Fibroblast of upper back skin (primary cell): ENCODE data around the gene ZIC1.

Experiments used
- DNase-seq: peaks from one replicate; pipeline ENCODE4 v3.0.0-alpha.2; 2013

The ZIC1 gene

DNA sequence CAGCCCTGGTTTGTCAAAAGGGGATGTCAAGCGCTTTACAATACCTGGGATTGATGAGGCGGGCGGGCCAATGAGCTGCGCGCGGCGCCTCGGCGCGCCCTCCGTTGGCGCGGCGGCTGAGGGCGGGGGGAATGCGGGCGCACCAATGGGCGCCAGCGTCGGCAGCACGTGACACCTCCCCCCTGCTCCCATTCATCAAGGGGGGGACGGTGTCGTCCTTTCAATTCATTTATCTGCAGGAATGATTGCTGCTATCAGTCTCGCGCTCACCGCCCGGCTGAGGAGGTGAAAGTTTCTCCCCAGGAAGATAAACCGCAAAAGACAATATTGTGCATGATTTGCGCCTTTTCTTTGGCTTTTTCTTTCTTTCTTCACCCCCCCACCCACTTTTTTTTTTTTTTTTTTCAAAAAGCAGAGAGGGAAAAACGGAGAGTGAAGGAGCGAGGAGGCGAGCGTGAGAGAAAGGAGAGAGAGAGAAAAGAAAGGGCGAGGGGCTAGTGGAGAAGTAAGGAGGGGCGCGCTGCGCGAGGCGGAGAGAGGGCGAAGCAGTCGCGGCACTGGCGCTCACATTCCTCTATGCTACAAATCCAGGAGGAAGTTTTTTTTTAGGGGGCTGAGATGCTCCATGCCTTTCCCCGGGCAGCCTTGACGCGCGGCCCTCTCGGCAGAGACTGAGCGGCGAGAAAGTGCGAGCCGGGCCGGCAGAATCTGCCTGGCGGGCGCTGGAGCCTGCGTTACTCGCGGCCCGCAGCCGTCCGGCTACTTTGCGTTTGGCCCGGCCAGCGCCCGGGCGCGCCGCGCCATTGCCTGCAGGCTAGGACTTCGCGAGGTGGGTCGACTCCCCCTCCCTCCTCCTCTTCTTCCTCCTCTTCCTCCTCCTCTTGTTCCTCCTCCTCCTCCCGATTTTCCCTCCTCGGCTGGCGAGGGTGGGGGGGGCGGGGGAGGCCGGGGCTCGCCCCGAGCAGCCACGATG, at the start of gene ZIC1:
TSS of gene ZIC1 (plus strand) at position 223 of the 973 bp plus-strand sequence. CDS start at position 971, 748 bp downstream.
- peak; percentile 93 for DNase-seq

DNA sequence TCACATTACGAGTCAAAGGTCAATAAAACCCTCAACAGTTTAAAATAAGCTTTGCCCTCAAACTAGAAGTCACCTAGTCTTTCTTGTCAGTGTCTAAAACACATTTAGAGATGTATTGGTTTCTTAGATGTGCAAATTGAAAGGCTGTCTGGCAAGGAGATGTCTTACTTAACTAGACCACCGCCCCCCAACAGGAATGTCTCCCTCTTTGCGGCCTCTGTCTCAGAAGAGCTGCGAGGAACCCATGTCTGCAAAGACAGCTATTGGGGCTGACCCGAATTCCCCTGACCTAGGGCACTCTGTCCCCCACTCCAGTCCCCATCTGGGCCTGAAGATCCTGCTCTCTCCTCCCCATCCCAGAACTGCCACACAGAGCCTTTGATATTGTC, 49.1 kb upstream of the ZIC1 start:
- DNase-seq, result no peak

DNA sequence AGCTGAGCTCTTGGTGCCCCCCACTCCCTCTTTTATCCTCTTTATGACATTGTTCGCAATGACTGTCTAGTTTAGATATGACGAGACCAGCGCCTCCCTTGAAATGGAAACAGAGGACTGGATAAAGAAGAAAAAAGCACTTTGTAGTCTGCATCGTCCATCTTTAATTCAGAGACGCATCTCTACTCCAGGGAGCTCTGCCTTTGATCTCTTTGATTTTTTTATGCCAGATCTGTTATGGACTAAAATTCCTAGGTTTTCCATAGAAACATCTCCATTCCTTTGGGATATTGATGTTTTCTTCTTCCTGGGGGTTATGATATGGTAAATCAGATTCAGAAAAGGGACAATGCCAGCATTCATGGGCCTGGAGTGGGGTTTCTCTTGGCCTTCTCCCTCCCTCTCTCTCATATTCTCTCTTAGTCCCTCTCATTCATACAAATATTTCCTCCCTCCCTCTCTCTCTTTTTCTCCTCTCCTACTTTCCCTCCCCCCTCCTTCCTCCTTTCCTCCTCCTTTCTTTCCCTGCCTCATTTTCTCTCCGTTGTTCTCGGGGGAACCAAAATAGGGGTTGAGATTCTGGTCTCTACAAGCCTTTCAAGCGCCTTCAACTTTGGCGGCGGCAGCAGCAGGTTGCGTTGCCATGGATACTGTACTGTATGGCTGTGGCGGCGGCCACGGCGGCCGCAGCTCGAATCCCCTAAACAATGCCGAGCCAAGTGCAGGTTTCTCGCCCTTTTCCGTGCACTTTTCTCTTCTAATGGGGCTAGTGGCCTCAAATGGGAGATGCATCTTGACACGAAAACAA, 48.3 kb upstream of the ZIC1 start:
- peak; percentile 28 for DNase-seq

DNA sequence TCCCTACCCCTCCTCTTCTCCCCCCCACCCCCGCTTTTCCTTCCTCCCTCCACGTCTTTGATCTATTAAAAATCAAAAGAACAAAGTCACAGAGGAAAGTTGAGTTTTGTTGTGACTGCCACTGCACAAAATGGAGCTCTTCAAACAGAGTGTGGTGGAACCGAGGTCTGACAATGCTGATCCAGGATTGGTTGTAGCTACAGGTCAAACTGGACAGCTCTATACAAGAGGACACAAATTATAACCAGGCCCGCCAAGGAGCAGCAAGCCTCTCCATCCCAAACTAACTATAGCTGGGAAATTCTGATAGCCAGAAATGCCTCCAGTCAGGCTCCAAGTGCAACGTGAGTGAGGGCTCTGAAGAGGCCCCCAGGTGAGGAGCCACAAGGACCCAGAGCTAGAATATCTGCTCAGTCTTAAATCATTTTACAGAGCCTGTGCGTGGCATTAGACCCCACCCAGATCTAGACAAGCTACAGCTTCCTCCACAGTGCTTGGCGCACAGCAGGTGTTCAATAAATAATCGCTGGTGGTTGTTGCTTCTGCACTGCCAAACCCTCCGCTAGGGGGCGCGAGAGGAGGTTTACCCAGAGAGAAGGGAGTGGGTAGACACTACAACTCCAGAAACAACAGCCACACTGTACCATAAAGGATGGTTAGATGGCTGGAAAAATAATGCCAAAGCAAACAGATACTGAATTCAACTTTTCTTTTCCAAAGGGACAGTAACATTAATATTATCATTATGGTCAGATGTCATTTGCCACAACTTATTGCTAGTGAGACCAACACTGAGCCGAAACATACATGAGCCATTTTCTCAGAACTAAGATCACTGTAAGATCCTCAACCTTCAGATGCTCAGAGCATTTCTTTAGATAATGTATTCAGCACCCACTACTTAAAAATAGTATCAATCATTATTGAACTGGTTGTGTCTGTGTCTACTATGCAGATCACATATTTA, 47.4 kb upstream of the ZIC1 start:
- peak; percentile 26 for DNase-seq

DNA sequence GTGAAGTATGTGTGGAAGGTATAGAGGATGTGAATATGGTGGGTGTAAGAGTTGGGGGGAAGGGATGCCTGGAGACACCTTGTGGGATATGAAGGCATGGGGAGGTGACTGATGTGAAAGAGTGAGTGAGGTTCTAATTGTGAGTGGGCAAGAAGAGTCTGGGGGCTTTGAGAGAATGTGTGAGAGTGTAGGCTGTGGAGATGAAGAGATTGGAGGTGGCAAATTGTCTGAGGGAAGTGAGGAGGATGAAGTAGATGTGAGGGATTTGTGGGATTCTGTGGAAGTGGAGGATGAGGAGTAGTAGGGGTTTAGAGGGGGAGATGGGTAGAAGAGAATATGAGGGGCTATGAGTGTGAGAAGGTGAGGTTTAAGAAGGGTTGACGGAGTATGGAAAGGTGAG, 44.4 kb upstream of the ZIC1 start:
- no peak for DNase-seq

DNA sequence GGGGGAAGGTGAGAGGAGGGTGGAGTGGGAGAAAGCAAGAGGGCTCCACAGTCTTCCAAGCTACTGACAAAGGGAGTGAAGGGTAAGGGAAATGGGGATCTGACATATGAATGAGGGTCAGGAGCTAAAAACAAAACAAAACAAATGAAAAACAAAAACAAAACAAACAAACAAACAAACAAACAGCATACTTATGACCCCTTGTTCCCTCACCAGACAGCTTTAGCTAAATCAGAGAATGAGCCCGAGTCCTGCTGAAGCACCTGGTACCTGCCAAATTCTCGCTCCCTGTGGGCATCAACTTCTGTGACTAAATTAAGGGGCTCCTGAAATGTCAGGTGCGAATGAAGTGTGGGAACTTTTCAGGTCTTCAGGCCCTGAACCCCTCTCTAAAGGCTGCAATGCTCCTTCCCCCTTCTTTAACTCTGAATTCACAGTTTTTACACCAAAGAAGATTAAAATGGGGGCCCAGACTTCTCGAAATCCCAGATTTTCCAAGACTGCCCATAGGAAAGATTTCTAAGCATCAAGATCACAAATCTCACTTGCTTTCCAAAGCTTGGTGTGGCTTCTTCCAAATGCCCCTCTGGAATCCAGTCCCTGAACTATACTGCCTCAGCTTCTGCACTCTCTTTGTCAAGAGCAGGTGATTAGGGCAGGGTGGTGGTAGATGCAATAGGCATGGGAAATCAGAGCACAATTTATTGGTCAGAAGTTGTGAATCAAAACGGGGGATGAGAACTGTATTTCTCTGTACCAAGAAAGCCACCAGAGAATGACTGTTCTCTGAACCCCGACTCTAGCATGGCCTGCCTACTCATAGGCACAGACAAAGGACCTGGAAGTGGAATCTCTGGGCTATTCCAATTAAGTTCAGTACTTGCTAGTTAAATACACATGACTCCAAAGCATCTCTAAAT, 43.7 kb upstream of the ZIC1 start:
- no peak for DNase-seq

DNA sequence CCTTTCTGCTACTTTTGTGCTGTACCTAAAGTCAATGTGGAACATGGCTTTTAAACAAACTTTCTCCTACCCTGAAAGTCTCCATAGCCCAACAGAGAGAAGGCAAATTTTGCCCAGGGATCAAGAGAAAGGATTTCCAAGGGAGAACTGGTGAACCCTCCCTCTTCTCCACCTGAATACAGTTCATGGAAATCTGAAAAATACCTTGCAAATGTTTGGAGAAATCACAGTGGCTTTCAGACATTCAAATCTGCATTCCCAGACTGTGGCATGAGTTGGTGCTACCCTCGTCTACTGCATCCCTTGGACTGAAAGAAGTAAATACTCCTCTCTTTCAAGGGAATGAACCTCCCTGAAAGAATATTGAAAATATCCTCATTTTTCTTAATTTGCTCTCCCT, 41.5 kb upstream of the ZIC1 start:
- no peak for DNase-seq

DNA sequence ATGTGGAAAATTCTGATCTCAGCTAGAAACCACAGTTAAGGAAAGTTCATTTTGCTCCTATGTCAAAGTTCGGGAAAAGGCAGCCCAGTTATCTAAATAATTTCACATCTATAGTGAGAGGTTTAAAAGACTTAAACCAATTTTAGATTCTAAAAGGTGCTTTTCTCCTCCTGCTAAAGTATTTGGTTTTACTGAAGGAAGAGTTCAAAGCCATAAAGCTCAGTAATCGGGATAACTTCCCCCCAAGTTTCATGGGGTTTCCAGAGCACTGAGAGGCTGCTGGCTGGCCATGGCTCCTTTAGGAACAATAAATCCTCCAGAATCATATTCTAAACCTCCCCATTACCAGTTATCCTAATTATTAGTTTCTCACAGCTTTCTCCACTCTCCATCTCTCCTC, 41.0 kb upstream of the ZIC1 start:
- no peak for DNase-seq

DNA sequence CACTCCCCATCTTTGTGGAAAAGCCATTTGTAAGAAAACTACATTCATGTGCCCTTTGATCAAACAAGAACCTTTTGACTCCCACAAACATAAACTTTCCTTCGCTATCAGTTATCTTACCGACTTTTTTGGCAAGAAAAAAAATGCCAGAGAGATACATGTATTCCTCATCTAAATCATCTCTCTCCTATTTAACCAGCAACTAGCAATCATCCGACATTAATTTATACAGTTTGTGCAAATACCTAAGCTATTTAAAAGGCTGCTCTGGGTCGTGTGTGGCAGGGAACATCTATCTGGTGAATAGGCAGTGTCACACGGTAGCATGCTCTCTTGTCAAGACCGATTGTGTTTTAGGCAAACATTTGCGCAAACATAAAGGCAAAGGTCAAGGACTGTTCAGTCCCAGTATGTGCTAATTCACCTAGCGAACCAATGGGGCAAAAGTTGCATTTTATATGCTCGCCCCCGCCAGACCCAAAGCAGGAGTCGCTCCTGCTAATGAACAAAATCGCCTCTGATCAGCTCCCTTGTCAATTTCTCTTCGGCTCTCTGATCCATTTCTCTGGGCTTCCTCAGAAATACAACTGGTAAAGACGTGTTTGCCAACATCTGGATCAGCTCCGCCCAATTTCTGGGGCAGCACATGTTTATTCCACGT, 40.5 kb upstream of the ZIC1 start:
- no peak for DNase-seq

DNA sequence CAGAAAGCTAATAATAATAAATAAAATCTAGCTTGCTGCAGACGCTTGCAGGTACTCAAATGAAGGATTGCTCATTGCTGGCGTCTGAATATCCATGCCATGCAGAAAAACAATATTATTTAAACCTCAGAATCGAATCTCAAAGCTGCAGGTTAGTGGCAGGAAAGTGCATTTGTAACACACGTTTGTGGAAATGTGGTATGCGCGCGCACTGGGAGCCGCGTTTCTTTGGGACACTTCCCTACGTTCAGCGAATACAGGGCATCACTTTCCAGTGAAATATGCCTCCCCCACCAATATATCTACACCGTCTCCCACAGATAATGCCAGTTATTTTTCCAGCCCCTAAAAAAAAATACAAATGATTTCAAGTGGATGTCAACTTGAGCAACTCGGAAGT, 39.9 kb upstream of the ZIC1 start:
- no peak for DNase-seq

DNA sequence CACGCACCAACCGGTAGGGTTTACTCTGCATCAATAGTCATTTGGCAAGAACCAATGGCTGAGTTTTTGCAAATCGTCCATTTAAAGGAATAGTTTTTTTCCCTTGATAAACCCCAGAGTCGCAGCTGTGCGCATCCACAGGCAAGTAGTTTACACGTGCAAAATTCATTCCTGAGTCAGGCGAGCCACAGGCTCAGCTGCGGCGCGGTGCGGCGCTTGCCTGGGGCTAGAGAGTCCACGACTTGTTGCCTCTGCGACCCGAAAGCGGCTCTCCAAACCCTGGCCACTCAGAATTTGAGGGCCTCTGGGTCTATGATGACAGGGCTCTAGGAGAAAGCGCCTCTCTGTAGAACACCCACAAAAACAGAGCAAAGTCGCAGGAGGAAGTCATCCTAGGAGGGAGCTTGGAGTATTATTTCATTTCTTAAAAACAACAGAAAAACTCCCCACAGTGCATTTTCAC, 39.5 kb upstream of the ZIC1 start:
- DNase-seq, result peak; percentile 34

DNA sequence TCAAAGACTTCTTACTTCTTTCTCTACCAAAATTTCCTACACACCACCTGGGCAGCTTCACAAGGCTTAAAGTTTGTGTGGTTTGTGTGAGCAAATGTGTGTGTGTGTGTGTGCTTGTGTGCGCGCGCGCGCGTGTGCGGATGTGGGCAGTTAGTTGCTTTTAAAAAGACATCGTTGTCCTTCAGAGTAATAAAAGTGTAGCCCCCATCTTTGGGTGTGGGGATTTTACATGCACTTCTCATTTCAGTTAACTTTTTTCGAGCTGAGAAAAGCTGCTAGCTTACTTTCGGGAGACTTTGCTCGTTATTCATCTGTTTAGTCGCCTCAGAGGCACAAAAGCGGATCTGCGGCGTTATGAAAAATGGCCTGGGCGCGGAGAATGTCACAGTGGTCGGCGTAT, 38.8 kb upstream of the ZIC1 start:
- no peak for DNase-seq

DNA sequence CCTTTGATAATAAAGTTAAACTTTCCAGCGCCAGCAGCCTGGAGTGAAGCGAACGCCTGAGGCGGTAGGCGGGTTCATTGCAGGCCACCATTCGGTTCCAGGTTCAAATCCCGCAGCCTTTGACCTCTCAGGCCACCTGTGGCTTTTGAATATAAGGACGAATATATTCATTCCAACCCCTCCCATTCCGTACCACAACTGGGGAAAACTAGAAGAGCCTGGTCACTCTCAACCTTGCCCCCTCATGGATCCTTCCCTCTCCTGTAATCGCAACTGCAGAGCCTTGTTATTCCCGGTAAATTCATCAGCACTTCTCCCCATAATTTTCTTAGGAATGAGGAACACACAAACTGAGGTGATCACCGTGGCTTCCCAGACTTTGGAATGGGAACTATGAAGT, 38.0 kb upstream of the ZIC1 start:
- DNase-seq, result no peak

DNA sequence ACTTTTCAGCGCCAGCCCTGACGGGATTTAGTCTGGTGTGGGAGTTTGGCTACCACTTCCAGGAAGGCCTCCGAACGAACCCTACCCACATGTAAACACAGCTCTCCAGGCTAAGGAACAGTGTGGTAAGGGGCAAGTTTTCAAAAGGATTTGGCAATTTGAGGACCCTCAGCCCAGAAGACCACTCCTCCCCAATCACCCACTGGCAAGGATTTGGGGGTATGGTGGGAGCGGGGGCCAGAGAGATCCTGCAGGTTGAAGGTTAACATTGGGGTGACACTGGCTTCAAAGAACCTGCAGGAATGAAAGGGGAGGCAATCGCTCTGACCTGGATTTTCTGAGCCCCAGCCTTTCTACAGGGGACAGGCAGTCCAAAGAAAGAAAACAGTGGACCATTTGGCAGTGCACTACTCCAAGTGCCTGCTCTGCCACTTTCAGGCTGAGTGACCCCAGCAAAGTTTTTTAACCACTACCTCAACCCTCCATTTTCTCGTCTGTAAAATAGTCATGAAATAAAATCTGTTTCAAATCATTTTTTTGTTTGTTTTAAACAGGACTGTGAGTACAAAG, 37.3 kb upstream of the ZIC1 start:
- no peak for DNase-seq

DNA sequence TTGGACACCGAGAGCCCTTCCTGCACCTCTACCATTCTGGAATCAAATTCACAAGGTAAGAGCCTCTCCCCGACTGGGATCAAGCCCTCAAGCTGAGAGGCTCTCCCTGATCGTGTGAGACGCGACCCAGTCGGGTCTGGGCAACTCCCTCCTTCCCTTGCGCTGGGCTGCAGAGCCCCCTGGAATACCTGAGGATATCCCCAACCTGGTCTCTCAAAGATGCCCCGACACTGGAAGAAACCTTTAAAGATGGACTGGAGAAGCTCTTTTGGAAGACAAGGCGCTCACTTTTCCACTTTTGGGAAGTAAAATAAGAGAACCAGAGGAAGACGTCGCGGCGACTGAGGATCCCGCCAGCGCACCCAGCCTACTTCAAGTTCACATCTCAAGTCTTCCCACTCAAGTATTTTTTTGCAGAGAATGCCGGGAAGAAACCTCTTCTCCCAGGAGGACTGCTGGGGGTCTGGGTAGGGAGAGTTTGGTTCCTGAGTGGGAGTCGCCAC, 36.6 kb upstream of the ZIC1 start:
- no peak for DNase-seq

DNA sequence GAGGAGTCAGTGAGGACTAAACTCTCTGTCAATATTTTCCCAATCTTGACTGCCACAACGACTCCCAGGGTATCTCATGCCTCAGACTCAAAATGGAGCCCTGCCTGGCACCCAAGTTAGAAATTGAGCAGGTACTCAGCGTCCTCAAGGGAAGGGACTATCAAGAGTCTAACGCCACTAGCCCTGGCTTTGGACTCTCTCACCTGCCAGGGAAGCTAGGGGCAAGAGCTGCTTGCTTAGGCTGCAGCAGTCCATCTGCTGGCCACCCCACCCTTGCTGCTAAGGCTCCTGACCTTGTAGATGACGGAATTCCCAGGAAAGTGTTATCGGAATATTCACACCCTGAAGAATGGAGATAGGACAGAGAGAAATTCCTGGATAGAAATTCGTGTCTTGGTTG, 35.9 kb upstream of the ZIC1 start:
- DNase-seq, result no peak

DNA sequence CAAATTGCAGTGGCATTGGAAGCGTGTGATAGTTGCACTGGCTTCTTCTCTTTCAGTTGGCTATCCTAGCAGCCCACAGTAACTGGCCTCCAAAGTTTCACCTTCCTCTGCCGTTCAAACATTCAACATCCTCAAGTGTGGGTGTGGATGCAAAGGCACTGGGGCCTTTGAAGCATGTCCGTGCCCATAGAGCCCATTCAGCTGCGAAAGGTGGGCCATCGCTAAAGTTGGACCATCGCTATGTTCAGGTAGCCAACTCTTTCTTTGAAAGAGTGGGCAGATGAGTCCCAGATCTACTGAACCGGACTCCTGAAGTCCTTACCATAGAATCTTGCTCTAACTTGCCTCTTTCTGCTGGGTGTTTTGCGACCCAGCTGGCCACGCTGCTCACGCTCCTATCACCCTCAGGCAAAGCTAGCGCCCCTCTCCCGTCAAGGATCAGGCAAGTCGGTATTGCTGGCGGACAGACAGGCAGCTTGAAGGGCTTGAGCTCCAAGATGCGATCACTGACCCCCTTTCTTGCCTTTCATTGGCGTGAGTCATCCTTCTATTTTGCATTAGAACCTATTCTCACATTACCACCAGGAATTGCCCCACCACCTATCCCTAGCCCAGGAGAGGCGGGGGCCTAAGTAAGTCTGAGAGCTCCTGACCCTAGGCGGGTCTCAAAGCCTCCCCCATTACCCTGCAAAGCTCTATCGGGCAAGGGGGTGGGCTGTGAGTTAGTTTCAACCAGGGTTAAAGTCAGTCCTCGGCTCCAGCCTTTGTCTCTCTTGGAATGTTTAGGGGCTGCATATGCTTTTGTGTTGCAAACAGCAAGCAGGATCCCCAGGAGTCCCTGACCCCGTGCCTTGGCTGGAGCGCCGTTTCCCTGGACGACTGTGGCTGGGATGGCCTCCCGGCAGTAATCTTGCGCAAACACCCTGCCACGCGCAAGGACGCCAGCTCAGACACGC, 31.5 kb upstream of the ZIC1 start:
- no peak for DNase-seq

DNA sequence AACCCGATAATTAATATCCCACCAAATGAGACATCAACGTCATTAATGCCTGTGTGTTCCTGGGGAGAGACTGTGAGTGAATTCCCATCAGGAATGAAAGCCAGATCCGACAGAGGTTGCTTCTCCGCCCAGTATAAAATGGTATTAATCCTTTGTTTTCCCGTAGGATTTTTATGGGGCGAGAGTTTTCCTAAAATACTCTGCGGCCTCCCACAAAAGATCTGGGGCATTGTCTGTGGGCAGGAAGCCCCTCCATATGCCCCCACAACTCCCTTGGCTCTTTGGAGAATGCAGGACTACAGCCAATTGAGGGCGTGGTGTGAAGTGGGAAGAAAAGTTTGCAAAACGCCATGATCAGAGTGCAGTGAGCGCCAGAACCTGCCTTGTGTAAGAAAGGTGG, 29.5 kb upstream of the ZIC1 start:
- DNase-seq, result no peak

DNA sequence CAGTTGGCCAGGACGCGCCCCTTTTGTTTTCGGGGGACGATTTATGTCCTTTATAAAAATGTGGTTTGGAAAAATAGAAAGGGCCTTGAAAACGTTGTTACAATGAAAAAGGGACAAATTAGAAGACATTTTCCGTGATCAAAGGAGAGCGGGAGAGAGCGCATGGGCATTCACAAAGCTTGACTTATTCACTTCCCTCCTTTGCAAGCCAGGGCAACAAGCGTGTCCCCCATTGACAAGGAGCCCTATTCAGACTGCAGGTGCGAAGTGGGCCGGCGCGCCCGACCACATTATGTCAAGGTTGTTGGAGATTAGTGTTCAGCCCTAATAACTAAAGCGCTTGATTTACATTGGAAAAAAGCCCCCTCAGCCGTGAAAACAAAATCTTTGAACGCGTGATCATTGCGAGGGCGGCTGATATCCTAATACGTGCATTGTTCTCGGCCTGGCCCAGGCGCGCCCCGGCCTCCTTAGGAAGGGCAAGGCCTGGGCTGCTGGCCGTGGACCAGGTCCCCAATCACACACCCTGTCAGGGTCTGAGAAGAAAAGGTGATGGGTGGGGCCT, 28.7 kb upstream of the ZIC1 start:
- DNase-seq, result no peak
